CD4-positive, alpha-beta T cell treated with Interleukin-15 for 1 hour (primary cell): ENCODE results near the gene NBL1.

ENCODE experiments used
- DNase-seq: peaks from one replicate; pipeline ENCODE4 v3.0.0-alpha.2; 2020

The NBL1 gene

GRCh38 chr1:19676438-19676922, 32.4 kb downstream of the NBL1 start:
- no peak for DNase-seq

DNA sequence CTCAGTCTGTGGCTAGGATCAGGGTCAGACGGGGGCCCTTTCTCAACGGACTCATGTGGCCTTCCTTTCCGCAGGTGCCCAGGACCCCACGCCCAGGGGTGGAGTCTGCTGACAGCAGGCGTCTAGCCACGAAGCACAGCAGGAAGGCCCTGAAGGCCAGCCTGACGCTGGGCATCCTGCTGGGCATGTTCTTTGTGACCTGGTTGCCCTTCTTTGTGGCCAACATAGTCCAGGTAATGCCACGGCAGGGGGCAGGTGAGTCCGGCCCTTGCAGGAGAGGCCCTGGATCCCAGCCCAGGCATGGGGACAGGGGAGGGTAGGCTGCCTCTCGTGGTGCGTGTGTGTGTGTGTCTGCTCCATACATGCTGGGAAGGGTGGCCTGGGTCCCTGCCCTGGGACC, 34.4 kb downstream of the NBL1 start:
- no peak for DNase-seq

DNA sequence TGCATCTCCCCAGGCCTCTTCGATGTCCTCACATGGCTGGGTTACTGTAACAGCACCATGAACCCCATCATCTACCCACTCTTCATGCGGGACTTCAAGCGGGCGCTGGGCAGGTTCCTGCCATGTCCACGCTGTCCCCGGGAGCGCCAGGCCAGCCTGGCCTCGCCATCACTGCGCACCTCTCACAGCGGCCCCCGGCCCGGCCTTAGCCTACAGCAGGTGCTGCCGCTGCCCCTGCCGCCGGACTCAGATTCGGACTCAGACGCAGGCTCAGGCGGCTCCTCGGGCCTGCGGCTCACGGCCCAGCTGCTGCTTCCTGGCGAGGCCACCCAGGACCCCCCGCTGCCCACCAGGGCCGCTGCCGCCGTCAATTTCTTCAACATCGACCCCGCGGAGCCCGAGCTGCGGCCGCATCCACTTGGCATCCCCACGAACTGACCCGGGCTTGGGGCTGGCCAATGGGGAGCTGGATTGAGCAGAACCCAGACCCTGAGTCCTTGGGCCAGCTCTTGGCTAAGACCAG, 34.9 kb downstream of the NBL1 start:
- DNase-seq = no peak

- DNase-seq = no peak
Observed at GRCh38 chr1:19679691-19680090, 35.6 kb downstream of the NBL1 start.

- DNase-seq = no peak
Observed at GRCh38 chr1:19680644-19681043, 36.5 kb downstream of the NBL1 start.

DNA sequence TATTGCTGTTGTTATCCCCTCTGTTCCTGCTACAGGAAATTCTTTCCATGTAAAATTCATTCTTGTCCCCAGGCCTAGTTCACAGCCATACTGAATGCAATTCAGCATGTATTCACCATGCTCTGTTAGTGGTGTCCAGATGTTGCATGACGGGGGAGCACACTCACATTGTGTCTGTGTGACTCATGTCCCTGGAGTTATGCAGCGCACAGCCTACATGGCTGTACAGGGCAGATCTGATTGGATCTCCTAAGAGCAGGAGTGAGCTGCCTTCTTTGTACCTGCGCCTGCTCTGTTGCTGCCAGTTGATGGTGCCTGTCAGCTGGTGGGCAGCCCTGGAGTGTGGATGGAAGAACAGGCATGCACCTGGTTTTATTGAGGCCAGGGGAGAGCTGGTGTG, 38.1 kb downstream of the NBL1 start:
- no peak for DNase-seq

- no peak for DNase-seq
Observed at GRCh38 chr1:19682901-19683300, 38.8 kb downstream of the NBL1 start.

DNA sequence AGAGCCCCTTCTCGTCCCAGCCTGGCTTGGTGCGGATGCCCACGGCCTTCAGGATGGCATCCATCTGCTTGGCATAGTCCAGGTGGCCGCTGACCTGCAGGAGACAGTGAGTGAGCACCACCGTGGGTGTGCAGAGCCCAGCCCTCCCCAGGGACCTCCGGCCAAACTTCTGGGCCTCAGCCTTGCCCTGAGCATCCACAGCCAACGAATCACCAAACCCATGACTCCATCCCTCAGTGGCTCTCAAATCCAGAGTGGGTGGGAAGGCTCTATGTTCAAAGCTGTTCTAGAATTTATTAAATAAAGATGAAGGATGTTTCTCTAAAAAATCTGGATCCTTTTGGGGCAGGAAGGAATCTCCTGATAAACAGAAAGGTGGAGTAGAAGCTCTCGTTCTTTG, 39.2 kb downstream of the NBL1 start:
- DNase-seq = no peak

DNA sequence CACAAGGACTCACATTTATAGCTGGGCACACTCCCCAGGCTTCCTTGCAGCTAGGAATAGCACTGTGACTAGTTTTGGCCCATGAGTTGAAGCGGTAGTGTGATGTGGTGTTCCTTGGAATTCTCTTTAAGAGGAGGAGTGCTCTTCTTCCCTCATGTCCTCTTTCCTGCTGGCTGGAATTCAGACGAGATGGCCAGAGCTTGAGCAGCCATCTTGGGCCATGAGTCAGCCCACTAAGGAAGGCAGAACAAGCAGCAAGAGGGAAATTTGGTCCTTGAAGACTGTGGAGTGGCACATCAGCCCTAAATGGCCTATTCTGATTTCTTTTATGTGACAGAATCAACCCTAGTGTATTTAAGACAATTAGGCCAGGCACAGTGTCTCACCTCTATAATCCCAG, 40.6 kb downstream of the NBL1 start:
- no peak for DNase-seq

- DNase-seq = no peak
Observed at GRCh38 chr1:19685994-19686393, 41.9 kb downstream of the NBL1 start.

DNA sequence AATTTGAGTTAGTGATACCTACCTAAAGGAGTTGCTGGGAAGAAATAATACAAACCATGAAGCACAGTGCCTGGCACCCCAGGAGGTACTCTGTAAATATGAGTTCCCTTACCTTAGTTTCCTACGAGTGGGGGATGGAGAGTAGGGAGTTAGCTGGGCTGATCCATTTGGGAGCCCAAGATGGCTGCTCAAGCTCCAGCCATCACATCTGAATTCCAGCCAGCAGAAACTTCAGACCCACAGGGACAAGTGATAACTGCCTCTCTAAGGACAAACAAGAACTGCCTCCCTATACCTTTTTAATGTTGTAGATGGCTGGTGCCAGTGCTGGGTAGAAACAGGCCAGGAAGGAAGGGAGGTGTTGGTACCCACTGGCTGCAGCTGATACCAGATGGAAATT, 43.3 kb downstream of the NBL1 start:
- DNase-seq = no peak

GRCh38 chr1:19688041-19688842, 44.1 kb downstream of the NBL1 start:
- peak; percentile 58 for DNase-seq

- no peak for DNase-seq
Observed at GRCh38 chr1:19689085-19689757, 45.1 kb downstream of the NBL1 start.

GRCh38 chr1:19689856-19690255, 45.7 kb downstream of the NBL1 start:
- DNase-seq = no peak

GRCh38 chr1:19690342-19690741, 46.2 kb downstream of the NBL1 start:
- DNase-seq = no peak

- no peak for DNase-seq
Observed at GRCh38 chr1:19694298-19694697, 50.2 kb downstream of the NBL1 start.

- DNase-seq = no peak
Observed at GRCh38 chr1:19695772-19696171, 51.7 kb downstream of the NBL1 start.

DNA sequence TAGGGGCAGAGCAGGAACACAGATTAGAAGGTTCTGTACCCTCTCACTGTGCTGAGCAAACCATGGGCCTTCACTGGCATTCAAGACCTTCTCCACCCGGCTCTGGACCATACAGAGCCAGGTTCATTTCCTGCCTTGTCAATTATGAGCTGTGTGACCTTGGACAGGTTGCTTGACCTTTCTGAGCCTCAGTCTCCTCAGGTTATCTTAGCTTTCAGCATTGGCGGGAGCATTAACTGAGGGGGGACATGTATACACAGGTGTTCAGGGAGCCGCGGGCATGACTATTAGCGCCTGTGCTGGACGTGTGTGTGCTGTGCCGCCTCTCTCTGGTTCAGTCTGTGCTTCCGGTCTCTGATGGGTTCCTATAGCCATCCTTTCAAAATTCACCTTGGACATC, 52.7 kb downstream of the NBL1 start:
- no peak for DNase-seq

DNA sequence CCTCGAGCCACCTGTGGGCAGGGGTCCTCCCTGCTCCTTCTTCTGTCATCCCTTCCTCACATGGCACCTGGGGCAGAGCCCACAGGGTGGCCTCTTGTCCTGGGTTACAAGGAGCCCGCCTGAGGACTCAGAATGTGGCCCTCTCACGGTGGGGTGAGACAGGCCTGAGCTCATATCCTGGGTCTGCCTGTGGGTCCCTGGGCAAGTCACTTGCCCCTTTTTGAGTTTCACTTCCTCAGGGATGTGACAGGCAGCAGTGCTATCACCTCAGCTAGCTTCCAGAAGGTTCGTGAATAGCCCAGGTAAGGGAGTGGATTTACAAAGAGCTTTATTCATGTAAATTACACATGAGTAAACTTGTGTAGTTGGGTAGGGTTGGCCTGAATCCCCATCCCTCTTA, 54.1 kb downstream of the NBL1 start:
- DNase-seq = no peak

GRCh38 chr1:19700079-19700777, 56.1 kb downstream of the NBL1 start:
- no peak for DNase-seq

- DNase-seq = no peak
Observed at GRCh38 chr1:19703280-19703679, 59.2 kb downstream of the NBL1 start.

GRCh38 chr1:19704247-19705113, 60.4 kb downstream of the NBL1 start:
- DNase-seq = peak; percentile 36

- no peak for DNase-seq
Observed at GRCh38 chr1:19705464-19705863, 61.4 kb downstream of the NBL1 start.
